Measurements from ENCODE around the gene RENBP. TPM values are rescaled to one million over a fixed set of nuclear protein-coding genes. Genes with fewer than 3 reads are reported as not detected.
A peak's percentile ranks its signal among the peaks of the same experiment; 100 is the strongest.

The RENBP gene
- total RNA-seq, 1 donor: 6.5 TPM

DNA sequence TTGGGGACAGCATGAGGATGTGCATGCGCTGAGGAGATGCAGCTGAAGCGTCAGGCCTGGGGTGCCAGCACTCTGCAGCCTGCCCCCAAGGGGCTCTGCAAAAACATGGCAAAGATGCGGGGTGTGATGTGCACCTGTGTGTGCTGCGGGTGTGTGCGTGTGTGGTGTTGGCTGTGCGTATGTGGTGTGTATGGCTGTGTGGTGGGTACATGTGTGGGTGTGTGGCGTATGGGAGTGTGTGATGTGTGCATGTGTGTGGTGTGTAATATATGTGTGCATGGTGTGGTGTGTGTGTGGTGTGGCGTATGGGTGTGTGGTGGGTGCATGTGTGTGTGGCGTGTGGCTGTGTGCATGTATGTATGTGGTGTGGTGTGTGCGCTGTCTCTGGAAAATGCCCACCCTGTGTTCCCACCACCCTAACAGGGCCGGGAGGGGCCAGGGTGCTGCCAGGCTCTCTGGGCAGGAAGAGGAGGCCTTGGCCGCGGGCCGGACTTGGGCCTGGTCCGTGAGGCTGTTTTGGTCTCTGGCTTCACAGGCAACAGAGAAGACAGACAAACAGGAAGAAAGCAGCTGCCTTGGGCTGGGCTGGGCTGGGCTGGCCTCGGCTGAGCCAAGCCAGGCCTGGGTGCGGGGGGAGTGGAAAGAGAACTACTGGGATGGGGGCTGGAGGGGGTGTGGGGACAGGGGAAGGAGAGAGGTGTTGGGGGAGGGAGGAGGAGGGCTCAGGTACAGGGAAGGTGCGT, 41.0 kb downstream of the RENBP start:
- Histone ChIP-seq H3K9me3 (ENCODE audit: low read depth, low read length) (no peaks in the 10 kb centered on the region), H2AFZ (ENCODE audit: low read length) (no peak overlapping the region), H3K4me1 (ENCODE audit: insufficient read depth, low read length) (no peaks in the 10 kb centered on the region), H3K27ac (ENCODE audit: low read depth, low read length) (no peak overlapping the region), H3K79me2 (ENCODE audit: insufficient read depth, low read length) (no peaks in the 10 kb centered on the region), H3K4me2 (ENCODE audit: insufficient read depth, low read length) (no peak overlapping the region), H4K20me1 (ENCODE audit: insufficient read depth, low read length) (no peaks in the 10 kb centered on the region), H3K27me3 (ENCODE audit: insufficient read depth, low read length) (no peaks in the 10 kb centered on the region), H3K36me3 (ENCODE audit: insufficient read depth, low read length) (no peaks in the 10 kb centered on the region), H3K4me3 (ENCODE audit: insufficient read depth, low read length) (no peak overlapping the region)
- DNase-seq (ENCODE audit: insufficient read length, low spot score, missing footprints): no peak
- TF ChIP-seq, protein P1, sequence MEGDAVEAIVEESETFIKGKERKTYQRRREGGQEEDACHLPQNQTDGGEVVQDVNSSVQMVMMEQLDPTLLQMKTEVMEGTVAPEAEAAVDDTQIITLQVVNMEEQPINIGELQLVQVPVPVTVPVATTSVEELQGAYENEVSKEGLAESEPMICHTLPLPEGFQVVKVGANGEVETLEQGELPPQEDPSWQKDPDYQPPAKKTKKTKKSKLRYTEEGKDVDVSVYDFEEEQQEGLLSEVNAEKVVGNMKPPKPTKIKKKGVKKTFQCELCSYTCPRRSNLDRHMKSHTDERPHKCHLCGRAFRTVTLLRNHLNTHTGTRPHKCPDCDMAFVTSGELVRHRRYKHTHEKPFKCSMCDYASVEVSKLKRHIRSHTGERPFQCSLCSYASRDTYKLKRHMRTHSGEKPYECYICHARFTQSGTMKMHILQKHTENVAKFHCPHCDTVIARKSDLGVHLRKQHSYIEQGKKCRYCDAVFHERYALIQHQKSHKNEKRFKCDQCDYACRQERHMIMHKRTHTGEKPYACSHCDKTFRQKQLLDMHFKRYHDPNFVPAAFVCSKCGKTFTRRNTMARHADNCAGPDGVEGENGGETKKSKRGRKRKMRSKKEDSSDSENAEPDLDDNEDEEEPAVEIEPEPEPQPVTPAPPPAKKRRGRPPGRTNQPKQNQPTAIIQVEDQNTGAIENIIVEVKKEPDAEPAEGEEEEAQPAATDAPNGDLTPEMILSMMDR (IDR thresholded peaks at IDR 0.05; ENCODE audit: extremely low read depth, low read depth, low read length): no peak

DNA sequence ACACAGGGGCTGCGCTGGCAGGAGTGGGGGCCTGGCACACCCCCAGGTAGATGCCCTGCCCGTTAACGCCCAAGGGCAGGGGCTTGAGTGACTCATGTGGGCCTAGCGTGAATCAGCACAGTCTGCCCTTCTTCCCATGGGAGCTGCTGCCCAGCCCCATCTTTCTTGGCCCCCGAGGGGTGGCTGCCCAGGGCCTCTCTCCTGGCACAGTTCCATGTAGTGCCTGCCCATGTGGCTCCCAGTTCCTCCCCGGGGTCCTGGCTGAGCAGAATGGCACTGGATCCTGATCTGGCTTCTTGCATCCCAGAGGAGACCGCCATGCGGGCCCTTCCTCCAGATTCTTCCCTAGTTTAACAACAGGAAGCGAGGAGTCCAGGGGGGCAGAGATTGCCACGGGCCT, 42.1 kb downstream of the RENBP start:
- H3K9me3 ChIP-seq (ENCODE audit: low read depth, low read length): no peaks in the 10 kb centered on the region
- no peak overlapping the region for H2AFZ ChIP-seq (ENCODE audit: low read length)
- H3K79me2 ChIP-seq (ENCODE audit: insufficient read depth, low read length): no peaks in the 10 kb centered on the region
- H4K20me1 ChIP-seq (ENCODE audit: insufficient read depth, low read length): no peaks in the 10 kb centered on the region
- peaks cover 5% of the 10 kb centered on the region for H3K27me3 ChIP-seq (ENCODE audit: insufficient read depth, low read length)
- H3K36me3 ChIP-seq (ENCODE audit: insufficient read depth, low read length): no peaks in the 10 kb centered on the region
- no peak overlapping the region for H3K4me3 ChIP-seq (ENCODE audit: insufficient read depth, low read length)
- no peak for DNase-seq (ENCODE audit: insufficient read length, low spot score, missing footprints)
- H3K4me1 ChIP-seq (ENCODE audit: insufficient read depth, low read length): no peaks in the 10 kb centered on the region
- H3K4me2 ChIP-seq (ENCODE audit: insufficient read depth, low read length): no peak overlapping the region
- TF ChIP-seq, protein P1 (IDR thresholded peaks at IDR 0.05; ENCODE audit: extremely low read depth, low read depth, low read length): no peak
- H3K27ac ChIP-seq (ENCODE audit: low read depth, low read length): no peak overlapping the region

GRCh38 chrX:153901753-153902140, 42.7 kb downstream of the RENBP start:
- no peak overlapping the region for H2AFZ ChIP-seq (ENCODE audit: low read length)
- no peaks in the 10 kb centered on the region for H3K4me1 ChIP-seq (ENCODE audit: insufficient read depth, low read length)
- no peak overlapping the region for H3K27ac ChIP-seq (ENCODE audit: low read depth, low read length)
- H3K79me2 ChIP-seq (ENCODE audit: insufficient read depth, low read length): no peaks in the 10 kb centered on the region
- no peaks in the 10 kb centered on the region for H3K36me3 ChIP-seq (ENCODE audit: insufficient read depth, low read length)
- TF ChIP-seq, protein P1 (IDR thresholded peaks at IDR 0.05; ENCODE audit: extremely low read depth, low read depth, low read length): no peak
- no peaks in the 10 kb centered on the region for H4K20me1 ChIP-seq (ENCODE audit: insufficient read depth, low read length)
- H3K9me3 ChIP-seq (ENCODE audit: low read depth, low read length): no peaks in the 10 kb centered on the region
- DNase-seq (ENCODE audit: insufficient read length, low spot score, missing footprints): no peak
- H3K4me3 ChIP-seq (ENCODE audit: insufficient read depth, low read length): no peak overlapping the region
- peaks cover 7% of the 10 kb centered on the region for H3K27me3 ChIP-seq (ENCODE audit: insufficient read depth, low read length)
- H3K4me2 ChIP-seq (ENCODE audit: insufficient read depth, low read length): no peak overlapping the region

- Histone ChIP-seq H3K27ac (ENCODE audit: low read depth, low read length) (no peak overlapping the region), H3K4me3 (ENCODE audit: insufficient read depth, low read length) (no peak overlapping the region), H2AFZ (ENCODE audit: low read length) (no peak overlapping the region), H3K27me3 (ENCODE audit: insufficient read depth, low read length) (peaks cover 14% of the 10 kb centered on the region), H4K20me1 (ENCODE audit: insufficient read depth, low read length) (no peaks in the 10 kb centered on the region), H3K36me3 (ENCODE audit: insufficient read depth, low read length) (no peaks in the 10 kb centered on the region), H3K9me3 (ENCODE audit: low read depth, low read length) (no peaks in the 10 kb centered on the region), H3K4me2 (ENCODE audit: insufficient read depth, low read length) (peak overlapping the region; percentile 26), H3K4me1 (ENCODE audit: insufficient read depth, low read length) (no peaks in the 10 kb centered on the region), H3K79me2 (ENCODE audit: insufficient read depth, low read length) (no peaks in the 10 kb centered on the region)
- peak; percentile 98 for DNase-seq (ENCODE audit: insufficient read length, low spot score, missing footprints)
- TF ChIP-seq, protein P1 (IDR thresholded peaks at IDR 0.05; ENCODE audit: extremely low read depth, low read depth, low read length): no peak
Observed at GRCh38 chrX:153900831-153901752, 43.4 kb downstream of the RENBP start.
